A673 (cell line): ENCODE measurements around the gene MINK1. TPM values are rescaled to one million over a fixed set of nuclear protein-coding genes. Genes with fewer than 3 reads are reported as not detected.

Experiments
- BruUV-seq: library from RNA; stranded (reverse); fragments of 400-500 nt; replicated peaks from 2 replicates; lab custom pipeline; 2021; lab: Mats Ljungman, UMichigan
- CTCF ChIA-PET: fragments of 300-600 bp; sonication (Branson Sonifier 250); formaldehyde crosslinking; loops from one replicate; lab custom pipeline; 2022; ENCODE audit warnings: antibody characterized with exemption; lab: Charles Lee
- POLR2A ChIA-PET: fragments of 300-600 bp; sonication (Branson Sonifier 250); formaldehyde crosslinking; loops from one replicate; lab custom pipeline; 2022; ENCODE audit warnings: antibody characterized with exemption; ENCODE audit not compliant: low non-redundant PET; lab: Charles Lee
- DNase-seq: peaks from one replicate; pipeline ENCODE4 v3.0.0-alpha.2; 2015; ENCODE audit warnings: low spot score
- H3K27ac ChIP-seq: fragments of 200-600 bp; sonication (generic); 2 replicates; pipeline ENCODE4 v1.5.1; 2016; ENCODE audit warnings: mixed run types, low read depth, mild to moderate bottlenecking, mixed read lengths, antibody characterized with exemption, low read length; ENCODE audit not compliant: poor library complexity, severe bottlenecking
- H3K27me3 ChIP-seq: fragments of 200-600 bp; sonication (generic); replicated peaks from 2 replicates; pipeline ENCODE4 v1.6.1; 2017; ENCODE audit warnings: mixed run types, low read depth, mild to moderate bottlenecking, mixed read lengths, antibody characterized with exemption, low read length; ENCODE audit not compliant: insufficient read depth, poor library complexity
- H3K36me3 ChIP-seq: fragments of 200-600 bp; sonication (generic); 2 replicates; pipeline ENCODE4 v1.6.1; 2016; ENCODE audit warnings: mixed run types, mild to moderate bottlenecking, mixed read lengths, antibody characterized with exemption, low read length; ENCODE audit not compliant: insufficient read depth, poor library complexity, severe bottlenecking
- H3K4me1 ChIP-seq: fragments of 200-600 bp; sonication (generic); 2 replicates; pipeline ENCODE4 v1.6.1; 2017; ENCODE audit warnings: mixed run types, mild to moderate bottlenecking, mixed read lengths, antibody characterized with exemption, low read length; ENCODE audit not compliant: insufficient read depth, poor library complexity, severe bottlenecking
- H3K4me3 ChIP-seq: fragments of 200-600 bp; sonication (generic); 2 replicates; pipeline ENCODE4 v1.5.1; 2016; ENCODE audit warnings: low read depth, mixed run types, mild to moderate bottlenecking, mixed read lengths, low read length; ENCODE audit not compliant: poor library complexity, severe bottlenecking
- H3K9me3 ChIP-seq: fragments of 200-600 bp; sonication (generic); 2 replicates; pipeline ENCODE4 v1.6.1; 2016; ENCODE audit warnings: mixed run types, low read depth, mild to moderate bottlenecking, mixed read lengths, antibody characterized with exemption, low read length; ENCODE audit not compliant: poor library complexity, severe bottlenecking
- CTCF ChIP-seq: fragments of 300-800, 200-600 bp; sonication (generic); conservative IDR thresholded peaks from 2 replicates; pipeline ENCODE4 v1.5.1; 2017; ENCODE audit warnings: low read depth, mild to moderate bottlenecking, antibody characterized with exemption, low read length, moderate library complexity, mixed read lengths
- EZH2 ChIP-seq: fragments of 200-600 bp; sonication (generic); IDR thresholded peaks from 2 replicates; pipeline ENCODE4 v1.6.1; 2017; ENCODE audit warnings: borderline replicate concordance, low read depth, mild to moderate bottlenecking, mixed read lengths, antibody characterized with exemption, low read length; ENCODE audit not compliant: poor library complexity, severe bottlenecking
- intact Hi-C: fragments of 100-400 bp; cut with micrococcal nuclease; formaldehyde crosslinking; loops from one replicate; pipeline ENCODE4 v1.10.0; 2022; ENCODE audit not compliant: unreplicated experiment
- total RNA-seq: library from RNA; stranded (reverse); gene quantifications from 2 replicates; pipeline ENCODE4 v1.2.3, GENCODE V29; 2021

Gene MINK1
- total RNA-seq, 1 experiment from 2014 or later: 67.7 TPM

- Histone ChIP-seq H3K4me3 (no peak overlapping the region), H3K9me3 (no peaks in the 10 kb centered on the region), H3K27me3 (no peaks in the 10 kb centered on the region), H3K4me1 (peaks cover 4% of the 10 kb centered on the region), H3K27ac (no peak overlapping the region), H3K36me3 (no peaks in the 10 kb centered on the region)
- intact Hi-C loops: no loop called here
- TF ChIP-seq CTCF (no peak), EZH2 (no peak)
- POLR2A ChIA-PET: no interaction called here
- DNase-seq: no peak
- CTCF ChIA-PET: no interaction called here
- no TSS peak for BruUV-seq
These were observed 21.7 kb upstream of the MINK1 start for GRCh38 chr17:4811471-4811870.

GRCh38 chr17:4812690-4813089, 20.4 kb upstream of the MINK1 start:
- intact Hi-C loops: no loop called here
- no peak overlapping the region for H3K27ac ChIP-seq
- H3K4me3 ChIP-seq: no peak overlapping the region
- DNase-seq: no peak
- H3K9me3 ChIP-seq: no peaks in the 10 kb centered on the region
- BruUV-seq: no TSS peak
- TF ChIP-seq EZH2 (no peak), CTCF (no peak)
- H3K36me3 ChIP-seq: no peaks in the 10 kb centered on the region
- POLR2A ChIA-PET: no interaction called here
- CTCF ChIA-PET: no interaction called here
- H3K27me3 ChIP-seq: no peaks in the 10 kb centered on the region
- peaks cover 2% of the 10 kb centered on the region for H3K4me1 ChIP-seq

- no TSS peak for BruUV-seq
- Histone ChIP-seq H3K27ac (no peak overlapping the region), H3K4me3 (no peak overlapping the region), H3K36me3 (no peaks in the 10 kb centered on the region), H3K27me3 (no peaks in the 10 kb centered on the region), H3K9me3 (no peaks in the 10 kb centered on the region), H3K4me1 (no peaks in the 10 kb centered on the region)
- peak; percentile 52 for TF ChIP-seq CTCF
- TF ChIP-seq EZH2: no peak
- intact Hi-C loops: no loop called here
- ChIA-PET CTCF (no interaction called here), POLR2A (no interaction called here)
- no peak for DNase-seq
These were observed 18.0 kb upstream of the MINK1 start for GRCh38 chr17:4815043-4815675.
